GM21576 (cell line): ENCODE data around the gene NDUFA3.

Experiments used
- ATAC-seq: cut with Tn5 transposase; IDR thresholded peaks from one replicate; pipeline ENCODE4 v1.9.1; 2021; ENCODE audit warnings: mild to moderate bottlenecking, moderate library complexity; ENCODE audit not compliant: unreplicated experiment

The NDUFA3 gene

GRCh38 chr19:54137699-54138488 lies 35.2 kb downstream of the NDUFA3 start, which contains the start of gene CNOT3:
Gene CNOT3, plus strand, starts transcription at chr19:54137762. Its CDS starts 5,217 bp downstream, at chr19:54142979.
- ATAC-seq: no peak

- no peak for ATAC-seq
Measured at GRCh38 chr19:54138489-54139256, 36.0 kb downstream of the NDUFA3 start.

GRCh38 chr19:54141356-54141755 lies 38.7 kb downstream of the NDUFA3 start:
- no peak for ATAC-seq

GRCh38 chr19:54142166-54142780 lies 39.6 kb downstream of the NDUFA3 start:
- ATAC-seq: no peak

GRCh38 chr19:54145541-54146158 lies 43.0 kb downstream of the NDUFA3 start:
- ATAC-seq: no peak

GRCh38 chr19:54147676-54148075 lies 45.0 kb downstream of the NDUFA3 start:
- no peak for ATAC-seq

GRCh38 chr19:54148158-54148557 lies 45.5 kb downstream of the NDUFA3 start:
- no peak for ATAC-seq

GRCh38 chr19:54149021-54149812 lies 46.6 kb downstream of the NDUFA3 start:
- no peak for ATAC-seq

GRCh38 chr19:54151362-54152035 lies 48.8 kb downstream of the NDUFA3 start:
- ATAC-seq: no peak

- ATAC-seq: no peak
Measured at GRCh38 chr19:54152267-54152666, 49.6 kb downstream of the NDUFA3 start.

GRCh38 chr19:54152878-54153524 lies 50.3 kb downstream of the NDUFA3 start:
- ATAC-seq: no peak

- ATAC-seq: no peak
Measured at GRCh38 chr19:54153731-54154326, 51.2 kb downstream of the NDUFA3 start.

- ATAC-seq: no peak
Measured at GRCh38 chr19:54154603-54155345, 52.1 kb downstream of the NDUFA3 start.

GRCh38 chr19:54155694-54156093 lies 53.0 kb downstream of the NDUFA3 start:
- no peak for ATAC-seq

GRCh38 chr19:54156490-54156889 lies 53.8 kb downstream of the NDUFA3 start:
- ATAC-seq: no peak

GRCh38 chr19:54156953-54157352 lies 54.3 kb downstream of the NDUFA3 start:
- ATAC-seq: no peak
